GM19099 (cell line): ENCODE data around the gene TMEM185B.

ENCODE experiments used
- POLR2A ChIP-seq: IDR thresholded peaks from 3 replicates; pipeline ENCODE4 v1.6.1; 2011; ENCODE audit warnings: low read depth; ENCODE audit not compliant: insufficient read length; ENCODE audit errors: extremely low read depth

The TMEM185B gene

DNA sequence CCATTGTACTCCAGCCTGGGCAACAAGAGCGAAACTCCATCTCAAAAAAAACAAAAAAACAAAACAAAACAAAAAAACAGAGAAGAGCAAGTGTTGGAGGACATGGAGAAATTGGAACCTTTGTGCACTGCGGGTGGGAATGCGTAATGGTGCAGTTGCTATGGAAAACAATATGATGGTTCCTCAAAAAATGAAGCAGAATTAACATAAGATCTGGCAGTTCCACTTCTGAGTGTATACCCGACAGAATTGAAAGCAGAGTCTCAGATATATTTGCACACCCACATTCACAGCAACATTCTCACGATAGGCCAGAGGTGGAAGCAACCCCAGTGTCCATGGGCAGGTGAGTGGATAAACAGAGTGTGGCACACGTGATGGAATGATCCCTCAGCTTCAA, 18.5 kb upstream of the TMEM185B start:
- TF ChIP-seq POLR2A = no peak

DNA sequence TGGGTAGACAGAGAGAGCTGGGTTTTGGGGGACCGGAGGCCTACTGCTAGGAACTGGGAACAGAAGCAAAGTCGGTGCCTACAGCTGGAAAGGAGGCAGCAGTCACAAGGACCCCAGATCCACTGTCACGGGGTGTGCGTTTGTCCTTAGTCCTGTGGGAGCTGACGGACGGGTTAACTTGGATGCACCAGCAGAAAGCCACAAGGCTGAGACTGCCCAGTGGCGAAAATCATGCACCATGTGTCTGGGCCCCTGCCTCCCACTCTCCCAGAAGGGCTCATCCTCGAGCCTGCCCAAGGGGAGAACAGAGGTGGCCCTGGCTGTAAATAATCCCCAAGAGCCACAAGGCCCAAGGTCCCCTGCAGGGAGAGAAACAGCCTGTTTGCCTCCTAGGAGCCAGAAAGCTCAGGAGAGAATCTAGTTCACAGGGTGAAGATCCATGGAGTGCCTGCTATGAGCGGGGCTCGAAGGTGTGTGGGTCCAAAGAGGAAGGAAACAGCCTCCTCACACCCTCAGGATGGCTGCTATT, 17.8 kb upstream of the TMEM185B start:
- TF ChIP-seq POLR2A = no peak

DNA sequence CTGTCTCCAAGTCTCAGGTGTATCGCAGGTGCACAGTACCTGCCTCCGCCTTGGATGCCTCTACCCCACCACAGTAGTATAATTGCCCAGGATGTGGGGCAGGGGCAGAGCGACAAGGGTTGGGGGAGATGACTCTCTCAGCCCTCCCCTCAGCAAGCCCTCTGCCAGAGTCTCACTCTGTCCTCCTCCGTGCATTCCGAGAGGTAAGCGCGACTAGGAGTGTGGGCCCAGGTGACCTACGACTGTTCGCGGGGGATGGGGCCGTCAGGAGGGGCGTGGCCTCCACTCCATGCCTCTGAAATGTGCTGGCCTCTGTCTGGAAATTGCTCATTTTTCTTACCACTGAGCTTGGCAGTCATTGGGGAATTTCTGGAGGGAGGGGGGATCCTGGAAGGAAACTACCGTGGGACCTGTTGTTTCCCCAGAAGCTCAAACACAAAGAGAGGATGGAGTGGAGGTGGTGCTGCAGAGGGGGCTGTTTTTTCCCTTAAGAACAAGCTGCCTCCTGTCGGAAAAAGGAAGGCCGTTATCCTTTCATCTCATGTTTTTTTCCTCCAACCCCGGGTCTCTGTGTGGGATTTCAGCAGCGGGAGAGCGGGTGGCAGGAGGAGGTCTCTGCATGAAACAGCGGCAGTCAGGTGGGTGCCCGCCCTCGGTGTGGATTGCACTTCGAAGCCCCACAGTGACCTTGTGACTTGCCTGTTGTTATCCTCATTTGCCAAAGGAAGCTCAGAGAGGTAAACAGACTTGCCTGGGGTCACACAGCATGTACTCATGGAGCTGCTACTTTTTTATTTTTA, 16.5 kb upstream of the TMEM185B start:
- TF ChIP-seq POLR2A = no peak

DNA sequence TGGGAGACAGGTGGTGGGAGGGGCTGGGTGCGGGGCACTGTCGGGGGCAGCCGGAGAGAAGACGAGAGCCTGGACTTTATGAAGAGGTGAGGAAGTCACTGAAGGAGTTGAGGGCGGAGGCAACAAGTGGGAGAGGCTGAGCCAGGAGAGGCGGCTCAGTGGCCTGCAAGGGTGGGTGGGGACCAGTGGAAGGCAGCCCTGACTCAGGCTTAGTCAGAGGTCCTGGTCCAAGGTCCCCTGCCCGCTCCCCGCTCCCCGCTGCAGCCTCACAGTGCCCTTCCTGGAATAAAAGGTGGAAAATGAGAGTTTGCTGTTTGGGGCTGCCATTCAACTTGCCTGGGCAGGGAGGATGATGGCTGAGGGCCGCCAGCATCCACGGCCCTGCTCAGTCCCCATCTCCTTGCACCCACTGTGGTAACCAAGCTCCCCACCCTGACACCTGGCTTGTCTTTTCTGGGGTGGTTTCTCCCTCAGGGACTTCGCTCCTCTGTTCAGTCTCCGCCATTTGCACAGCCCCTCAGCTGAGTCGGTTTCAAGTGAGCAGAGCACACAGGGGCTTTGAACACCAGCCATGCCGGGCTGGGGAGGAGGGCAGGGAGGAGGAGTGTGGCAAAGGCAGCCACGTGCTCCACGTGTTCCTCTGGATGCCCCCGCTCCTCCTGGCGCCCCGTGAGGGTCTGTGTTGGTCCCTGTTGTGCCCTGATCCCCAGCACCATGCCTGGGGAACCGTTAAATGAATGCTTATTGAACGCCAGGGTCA, 15.7 kb upstream of the TMEM185B start:
- no peak for TF ChIP-seq POLR2A

DNA sequence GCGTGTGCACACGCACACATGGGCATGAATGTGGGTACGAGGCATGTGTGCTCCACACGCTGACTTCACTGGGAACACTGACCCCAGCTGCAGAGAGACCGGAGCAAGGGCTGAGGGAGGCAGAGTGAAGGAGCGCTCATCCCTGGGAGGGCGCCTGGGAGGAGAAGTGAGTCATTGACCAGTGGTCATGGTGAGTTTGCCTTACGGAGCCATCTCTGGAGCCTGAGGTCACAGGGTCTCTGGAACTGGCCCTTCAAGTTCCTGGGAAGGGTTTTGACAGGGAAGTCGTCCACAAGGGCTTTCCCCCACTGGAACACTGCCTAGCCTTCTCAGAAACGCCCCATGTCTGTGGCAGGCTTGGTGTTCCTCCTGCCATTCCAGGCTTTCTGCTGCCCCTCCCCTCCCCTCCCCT, 14.3 kb upstream of the TMEM185B start:
- no peak for TF ChIP-seq POLR2A

DNA sequence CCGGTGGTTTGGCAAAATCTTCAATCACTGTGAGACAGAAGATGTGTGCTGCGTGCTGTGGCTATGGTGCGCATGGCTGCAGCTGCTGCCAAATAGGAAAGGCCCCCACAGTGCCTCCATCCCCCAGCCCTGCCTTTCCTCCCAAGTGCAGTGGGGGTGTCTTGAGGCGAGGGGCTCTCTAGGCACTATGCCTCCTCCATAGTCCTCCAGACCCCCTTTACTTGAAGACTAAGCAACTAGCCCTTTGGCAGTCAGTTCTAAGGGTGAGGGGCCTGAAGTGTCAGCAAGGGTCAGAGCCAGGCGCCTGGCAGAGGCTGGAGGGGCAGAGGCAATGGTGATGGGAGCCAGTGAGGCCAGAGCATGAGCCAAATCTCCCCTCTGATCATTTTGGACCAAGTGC, 13.6 kb upstream of the TMEM185B start:
- no peak for TF ChIP-seq POLR2A

DNA sequence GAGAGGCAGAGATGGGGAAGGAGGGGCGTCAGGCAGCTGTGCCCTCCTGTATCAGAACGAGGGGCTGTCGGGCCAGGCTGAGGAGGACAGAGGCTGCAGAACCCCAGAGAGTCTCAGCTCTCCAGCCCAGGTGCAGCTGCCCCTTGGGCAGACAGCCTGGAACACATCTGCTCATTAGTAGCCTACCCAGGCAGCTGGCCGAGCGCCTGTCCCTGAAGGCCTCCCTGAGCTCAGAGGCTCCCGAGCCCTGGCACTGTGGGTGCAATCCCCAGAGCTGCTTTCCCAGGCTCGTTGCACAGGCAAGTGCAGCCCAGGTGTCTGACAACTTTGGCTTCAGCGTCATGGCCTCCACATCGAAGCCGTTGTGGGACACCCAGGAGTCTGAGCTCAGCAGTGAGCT, 13.1 kb upstream of the TMEM185B start:
- TF ChIP-seq POLR2A = no peak

DNA sequence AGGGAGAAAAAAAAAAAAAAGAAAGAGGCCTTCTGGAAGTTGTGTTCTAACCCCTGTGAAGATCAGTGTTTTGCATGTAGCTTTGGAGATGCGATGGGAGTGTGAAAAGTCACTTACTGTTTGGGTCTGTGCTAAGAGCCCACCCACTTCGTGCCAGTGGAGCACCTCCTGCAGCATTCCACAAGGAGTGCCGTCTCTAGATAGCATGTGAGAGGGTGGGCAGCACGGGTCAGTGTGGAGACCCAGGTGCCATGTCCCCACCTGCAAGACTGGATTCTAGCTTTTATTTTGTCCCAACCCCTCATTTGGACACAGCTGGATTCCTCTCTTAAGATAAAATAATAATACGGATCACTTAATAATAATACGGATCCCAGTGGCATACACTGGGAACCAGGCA, 12.5 kb upstream of the TMEM185B start:
- no peak for TF ChIP-seq POLR2A

DNA sequence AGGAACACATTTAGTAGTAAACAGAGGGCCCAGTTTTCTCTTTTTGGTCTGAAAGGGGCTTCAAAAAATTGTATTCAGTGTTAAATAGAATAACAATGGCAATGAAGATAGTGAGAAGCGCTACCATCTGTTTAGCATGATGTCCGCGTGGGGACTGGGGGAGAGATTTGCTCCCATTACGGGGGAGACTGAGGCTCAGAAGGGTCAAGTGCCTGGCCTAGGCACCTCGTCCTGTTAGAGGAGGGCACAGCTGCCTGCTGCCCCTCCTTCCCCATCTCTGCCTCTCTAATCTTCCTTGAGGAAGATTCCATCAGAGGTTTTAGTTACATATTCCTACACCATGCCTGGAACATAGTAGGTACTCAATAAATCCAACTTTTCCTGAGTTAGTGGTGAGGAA, 10.1 kb upstream of the TMEM185B start:
- no peak for TF ChIP-seq POLR2A

DNA sequence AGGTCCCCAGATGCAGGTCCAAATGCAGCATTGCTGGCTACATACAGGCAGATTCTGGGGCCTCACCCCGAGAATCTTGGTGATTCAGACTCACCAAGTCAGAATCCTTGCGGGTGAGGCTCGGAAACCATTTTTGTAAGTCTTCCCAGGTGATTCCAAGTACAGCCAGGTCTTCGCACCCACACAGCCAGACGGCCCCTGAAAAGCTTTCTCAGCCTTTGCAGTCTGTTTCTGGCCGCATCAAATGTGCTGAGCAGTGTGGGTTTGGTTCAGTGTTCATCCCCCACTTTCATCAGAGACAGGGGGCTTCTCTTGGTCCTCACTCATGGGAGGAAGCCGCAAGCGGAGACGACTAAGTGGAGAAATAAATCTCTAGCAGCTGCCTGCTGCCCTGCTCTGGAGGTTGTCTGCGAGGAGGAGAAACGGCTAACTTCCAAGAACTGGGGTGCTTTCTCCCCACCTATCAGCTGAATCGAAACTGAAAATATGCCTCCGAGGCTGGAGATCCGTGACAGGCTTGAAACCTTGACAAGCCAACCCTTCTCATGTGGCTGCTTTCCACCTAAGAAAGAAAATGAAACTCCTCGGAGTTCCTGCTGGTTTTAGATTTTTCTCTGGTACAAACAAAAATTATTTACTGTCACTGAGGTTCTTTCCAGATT, 8.9 kb upstream of the TMEM185B start:
- peak; percentile 80 for TF ChIP-seq POLR2A

DNA sequence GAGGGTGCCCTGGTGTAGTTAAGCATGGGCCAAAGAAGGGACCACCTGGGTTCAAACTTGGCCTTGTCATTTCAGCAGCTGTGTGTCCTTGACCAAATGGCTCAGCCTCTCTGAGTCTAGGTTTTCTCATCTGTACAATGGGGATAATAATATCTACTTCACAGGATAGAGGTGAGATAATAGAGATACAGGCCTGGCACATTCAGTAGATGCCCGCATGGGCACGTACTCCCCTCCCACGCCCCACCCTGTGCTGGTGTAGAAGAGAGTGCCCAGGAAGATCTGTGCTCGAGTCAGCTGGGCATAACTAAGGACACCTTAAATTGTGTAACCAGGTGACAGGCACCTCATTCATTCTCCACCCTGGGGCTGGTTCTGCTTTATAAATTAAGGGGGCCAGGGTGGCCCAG, 8.4 kb upstream of the TMEM185B start:
- no peak for TF ChIP-seq POLR2A

DNA sequence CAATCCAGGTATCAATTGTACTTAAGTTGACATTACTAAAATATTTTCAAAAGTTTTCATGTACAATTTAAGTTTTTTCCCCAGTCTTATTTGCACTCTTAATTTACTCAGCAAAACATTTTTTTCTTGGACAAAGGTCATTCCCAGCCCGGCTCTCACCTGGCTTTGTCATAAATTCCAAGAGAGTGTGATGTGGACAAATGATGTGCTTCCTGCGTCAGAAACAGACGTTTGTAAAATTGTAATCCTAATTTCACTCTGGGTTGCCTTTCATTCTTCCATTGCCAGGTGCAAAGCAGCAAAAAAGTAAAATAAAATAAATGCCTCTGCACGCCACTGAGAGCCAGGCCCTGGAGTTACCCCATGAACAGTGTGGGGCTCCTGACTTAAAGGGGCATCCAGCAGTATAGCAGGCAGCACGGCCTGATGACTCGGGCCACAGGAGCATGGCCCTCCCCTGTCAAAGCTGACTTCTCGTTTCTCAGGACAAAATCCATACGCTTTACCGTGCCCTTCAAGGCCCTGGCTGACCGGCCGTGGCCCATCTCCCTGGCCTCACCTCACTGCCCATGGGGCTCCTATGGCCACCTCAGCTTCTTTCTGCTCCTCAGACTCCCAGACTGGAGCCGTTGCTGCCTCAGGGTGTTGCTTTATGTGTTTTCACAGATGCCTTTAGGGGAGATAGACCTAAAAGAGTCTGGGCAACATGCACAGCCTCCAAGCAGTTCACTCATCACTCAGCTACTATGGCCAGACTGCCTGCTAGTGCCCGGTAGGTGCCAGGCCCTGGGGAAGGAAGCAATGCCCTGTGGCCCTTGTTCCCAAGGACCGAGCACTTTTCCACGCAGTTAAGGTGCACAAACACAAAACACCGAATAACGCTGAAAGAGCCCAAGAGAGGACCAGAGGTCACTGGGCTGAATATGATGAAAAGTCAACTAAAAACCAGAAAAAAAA, 7.6 kb upstream of the TMEM185B start:
- no peak for TF ChIP-seq POLR2A

DNA sequence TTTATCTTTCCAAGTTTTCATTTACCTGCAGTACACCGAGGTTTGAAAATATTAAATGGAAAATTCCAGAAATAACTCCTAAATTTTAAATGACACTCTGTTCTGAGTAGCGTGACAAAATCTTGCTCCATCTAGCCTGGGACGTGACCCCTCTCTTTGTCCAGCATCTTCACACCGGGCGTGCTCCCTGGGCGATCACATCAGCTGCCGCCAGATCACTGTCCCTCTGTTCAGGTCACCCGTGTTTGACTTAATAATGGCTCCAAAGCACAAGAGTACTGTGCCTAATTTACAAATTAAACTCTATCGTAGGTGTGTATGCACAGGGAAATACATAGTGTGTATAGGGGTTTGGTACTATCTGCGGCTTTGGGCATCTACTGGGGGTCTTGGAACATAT, 6.1 kb upstream of the TMEM185B start:
- no peak for TF ChIP-seq POLR2A

DNA sequence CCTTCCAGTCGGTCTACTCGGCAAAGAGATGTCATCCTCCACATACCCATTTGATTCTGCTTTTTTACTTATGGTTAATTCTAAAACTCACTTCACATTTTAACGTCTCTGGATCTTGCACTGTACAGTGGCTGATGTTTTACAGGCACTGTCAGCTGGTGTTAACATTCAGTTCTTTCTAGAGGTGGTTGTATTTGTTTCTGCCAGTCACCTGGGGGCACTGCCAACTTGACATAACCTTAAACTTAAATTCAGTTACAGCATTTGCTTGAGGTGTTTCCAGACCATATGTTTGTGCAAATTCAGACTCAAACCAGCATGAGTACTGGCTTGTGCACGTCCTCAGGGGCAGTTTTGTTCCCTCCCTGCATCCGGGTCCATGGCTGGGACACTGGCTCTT, 5.3 kb upstream of the TMEM185B start:
- TF ChIP-seq POLR2A = no peak
